ENCODE results near the gene TSHZ3.

TSHZ3 gene

GRCh38 chr19:31289976-31290375, 59.3 kb downstream of the TSHZ3 start:
- in situ Hi-C loops (cut with MboI; ENCODE audit: low sequenced_read_pairs) = no loop called here
- H3K9me3 ChIP-seq = no peaks in the 10 kb centered on the region
- no peak for DNase-seq (ENCODE audit: low spot score in 2 of 2)
- no peaks in the 10 kb centered on the region for H3K36me3 ChIP-seq (replicated peaks)
- no peak overlapping the region for H3K4me3 ChIP-seq
- H3K4me1 ChIP-seq = no peaks in the 10 kb centered on the region
- no peaks in the 10 kb centered on the region for H3K27me3 ChIP-seq (ENCODE audit: low read depth)

DNA sequence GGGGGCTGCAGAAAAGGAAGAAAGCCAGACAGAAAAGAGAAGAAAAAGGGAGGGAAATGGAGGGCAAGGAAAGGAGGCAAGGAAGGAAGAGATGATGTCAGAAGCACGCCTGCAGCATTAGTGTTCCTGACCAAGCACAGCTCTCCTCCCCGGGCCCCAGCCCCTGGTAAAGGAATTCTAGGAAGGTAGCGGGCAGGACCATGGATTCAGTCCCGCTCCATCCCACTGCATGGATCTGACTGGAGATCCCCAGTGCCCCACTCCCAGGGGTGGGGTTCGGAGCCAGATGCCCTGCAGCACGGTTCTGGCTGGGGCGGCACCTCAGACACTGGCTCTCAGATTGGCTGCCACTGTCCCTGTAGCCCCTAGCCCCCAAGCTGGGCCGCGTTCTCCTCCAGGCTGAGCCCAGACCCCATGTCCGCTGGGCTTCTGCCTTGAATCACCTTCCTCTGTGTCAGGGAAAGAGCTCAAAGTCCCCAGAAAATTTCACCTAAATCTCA, 59.8 kb downstream of the TSHZ3 start:
- Histone ChIP-seq H3K9me3 (no peaks in the 10 kb centered on the region), H3K4me1 (no peaks in the 10 kb centered on the region), H3K4me3 (no peak overlapping the region), H3K36me3 (replicated peaks) (no peaks in the 10 kb centered on the region), H3K27me3 (ENCODE audit: low read depth) (no peaks in the 10 kb centered on the region)
- no peak for DNase-seq (ENCODE audit: low spot score in 2 of 2)
- in situ Hi-C loops (cut with MboI; ENCODE audit: low sequenced_read_pairs) = no loop called here

GRCh38 chr19:31286491-31286890, 62.7 kb downstream of the TSHZ3 start:
- Histone ChIP-seq H3K4me1 (no peaks in the 10 kb centered on the region), H3K4me3 (no peak overlapping the region), H3K9me3 (no peaks in the 10 kb centered on the region), H3K27me3 (ENCODE audit: low read depth) (no peaks in the 10 kb centered on the region), H3K36me3 (replicated peaks) (no peaks in the 10 kb centered on the region)
- in situ Hi-C loops (cut with MboI; ENCODE audit: low sequenced_read_pairs) = no loop called here
- no peak for DNase-seq (ENCODE audit: low spot score in 2 of 2)

GRCh38 chr19:31285744-31286143, 63.5 kb downstream of the TSHZ3 start:
- Histone ChIP-seq H3K9me3 (no peaks in the 10 kb centered on the region), H3K4me1 (no peaks in the 10 kb centered on the region), H3K36me3 (replicated peaks) (no peaks in the 10 kb centered on the region), H3K27me3 (ENCODE audit: low read depth) (no peaks in the 10 kb centered on the region), H3K4me3 (no peak overlapping the region)
- DNase-seq (ENCODE audit: low spot score in 2 of 2) = no peak
- in situ Hi-C loops (cut with MboI; ENCODE audit: low sequenced_read_pairs) = no loop called here

- no peaks in the 10 kb centered on the region for H3K4me1 ChIP-seq
- DNase-seq (ENCODE audit: low spot score in 2 of 2) = no peak
- H3K27me3 ChIP-seq (ENCODE audit: low read depth) = no peaks in the 10 kb centered on the region
- no peaks in the 10 kb centered on the region for H3K9me3 ChIP-seq
- no peak overlapping the region for H3K4me3 ChIP-seq
- in situ Hi-C loops (cut with MboI; ENCODE audit: low sequenced_read_pairs) = no loop called here
- no peaks in the 10 kb centered on the region for H3K36me3 ChIP-seq (replicated peaks)
Measured at GRCh38 chr19:31284621-31285020, 64.6 kb downstream of the TSHZ3 start.

GRCh38 chr19:31283701-31284100, 65.5 kb downstream of the TSHZ3 start:
- in situ Hi-C loops (cut with MboI; ENCODE audit: low sequenced_read_pairs) = no loop called here
- Histone ChIP-seq H3K4me3 (no peak overlapping the region), H3K36me3 (replicated peaks) (no peaks in the 10 kb centered on the region), H3K27me3 (ENCODE audit: low read depth) (no peaks in the 10 kb centered on the region), H3K9me3 (no peaks in the 10 kb centered on the region), H3K4me1 (no peaks in the 10 kb centered on the region)
- no peak for DNase-seq (ENCODE audit: low spot score in 2 of 2)

GRCh38 chr19:31282346-31282745, 66.9 kb downstream of the TSHZ3 start:
- Histone ChIP-seq H3K36me3 (replicated peaks) (no peaks in the 10 kb centered on the region), H3K4me3 (no peak overlapping the region), H3K9me3 (no peaks in the 10 kb centered on the region), H3K4me1 (no peaks in the 10 kb centered on the region), H3K27me3 (ENCODE audit: low read depth) (no peaks in the 10 kb centered on the region)
- no peak for DNase-seq (ENCODE audit: low spot score in 2 of 2)
- in situ Hi-C loops (cut with MboI; ENCODE audit: low sequenced_read_pairs) = no loop called here

- Histone ChIP-seq H3K4me3 (no peak overlapping the region), H3K4me1 (no peaks in the 10 kb centered on the region), H3K36me3 (replicated peaks) (no peaks in the 10 kb centered on the region), H3K9me3 (no peaks in the 10 kb centered on the region), H3K27me3 (ENCODE audit: low read depth) (no peaks in the 10 kb centered on the region)
- in situ Hi-C loops (cut with MboI; ENCODE audit: low sequenced_read_pairs) = no loop called here
- DNase-seq (ENCODE audit: low spot score in 2 of 2) = no peak
Measured at GRCh38 chr19:31280287-31281006, 68.8 kb downstream of the TSHZ3 start.

GRCh38 chr19:31279436-31279765, 69.8 kb downstream of the TSHZ3 start:
- H3K36me3 ChIP-seq (replicated peaks) = no peaks in the 10 kb centered on the region
- H3K4me1 ChIP-seq = no peaks in the 10 kb centered on the region
- DNase-seq (ENCODE audit: low spot score in 2 of 2) = no peak
- H3K27me3 ChIP-seq (ENCODE audit: low read depth) = no peaks in the 10 kb centered on the region
- H3K9me3 ChIP-seq = no peaks in the 10 kb centered on the region
- H3K4me3 ChIP-seq = no peak overlapping the region
- in situ Hi-C loops (cut with MboI; ENCODE audit: low sequenced_read_pairs) = no loop called here

- no peak overlapping the region for H3K4me3 ChIP-seq
- DNase-seq (ENCODE audit: low spot score in 2 of 2) = no peak
- no peaks in the 10 kb centered on the region for H3K27me3 ChIP-seq (ENCODE audit: low read depth)
- in situ Hi-C loops (cut with MboI; ENCODE audit: low sequenced_read_pairs) = no loop called here
- no peaks in the 10 kb centered on the region for H3K9me3 ChIP-seq
- H3K4me1 ChIP-seq = no peaks in the 10 kb centered on the region
- H3K36me3 ChIP-seq (replicated peaks) = no peaks in the 10 kb centered on the region
Measured at GRCh38 chr19:31278555-31279435, 70.4 kb downstream of the TSHZ3 start.

DNA sequence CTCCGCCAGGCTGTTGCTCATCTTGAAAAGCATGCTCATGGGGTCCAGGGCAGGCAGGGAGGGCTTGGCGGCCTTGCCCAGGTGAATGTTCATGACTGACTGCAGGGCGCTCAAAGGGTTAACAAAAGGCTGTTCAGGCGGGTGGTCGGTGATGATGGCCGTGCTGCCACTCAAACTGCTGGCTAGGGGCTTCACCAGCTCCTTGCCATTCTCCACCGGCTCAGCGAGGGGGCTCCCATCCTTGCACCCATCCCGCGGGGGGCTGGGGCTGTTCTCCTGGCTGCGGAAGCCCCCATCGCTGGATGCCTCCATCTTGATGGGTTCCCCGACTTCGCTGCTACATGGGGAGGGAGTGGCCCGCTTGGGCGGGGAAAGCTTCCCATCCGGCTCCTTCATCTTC, 71.7 kb downstream of the TSHZ3 start:
- Histone ChIP-seq H3K9me3 (no peaks in the 10 kb centered on the region), H3K4me3 (no peak overlapping the region), H3K36me3 (replicated peaks) (no peaks in the 10 kb centered on the region), H3K4me1 (no peaks in the 10 kb centered on the region), H3K27me3 (ENCODE audit: low read depth) (no peaks in the 10 kb centered on the region)
- in situ Hi-C loops (cut with MboI; ENCODE audit: low sequenced_read_pairs) = no loop called here
- DNase-seq (ENCODE audit: low spot score in 2 of 2) = no peak

GRCh38 chr19:31276831-31277230, 72.4 kb downstream of the TSHZ3 start:
- no peaks in the 10 kb centered on the region for H3K9me3 ChIP-seq
- H3K27me3 ChIP-seq (ENCODE audit: low read depth) = no peaks in the 10 kb centered on the region
- DNase-seq (ENCODE audit: low spot score in 2 of 2) = no peak
- no peaks in the 10 kb centered on the region for H3K36me3 ChIP-seq (replicated peaks)
- no peaks in the 10 kb centered on the region for H3K4me1 ChIP-seq
- in situ Hi-C loops (cut with MboI; ENCODE audit: low sequenced_read_pairs) = no loop called here
- no peak overlapping the region for H3K4me3 ChIP-seq

DNA sequence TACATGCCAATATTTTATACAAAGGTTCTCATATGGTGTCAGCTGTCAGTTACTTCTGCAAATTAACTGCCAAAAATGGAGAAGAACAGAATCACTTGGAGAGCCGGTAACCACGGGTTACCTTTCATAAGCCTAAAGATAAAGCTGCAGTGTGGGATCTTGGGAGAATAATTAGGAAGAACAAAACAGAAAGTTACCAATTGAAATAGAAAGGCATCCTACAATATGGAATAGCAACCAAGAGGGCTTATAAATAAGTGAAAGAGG, 74.2 kb downstream of the TSHZ3 start:
- H3K4me3 ChIP-seq = no peak overlapping the region
- H3K27me3 ChIP-seq (ENCODE audit: low read depth) = no peaks in the 10 kb centered on the region
- H3K36me3 ChIP-seq (replicated peaks) = no peaks in the 10 kb centered on the region
- H3K9me3 ChIP-seq = no peaks in the 10 kb centered on the region
- in situ Hi-C loops (cut with MboI; ENCODE audit: low sequenced_read_pairs) = no loop called here
- DNase-seq (ENCODE audit: low spot score in 2 of 2) = no peak
- H3K4me1 ChIP-seq = no peaks in the 10 kb centered on the region

DNA sequence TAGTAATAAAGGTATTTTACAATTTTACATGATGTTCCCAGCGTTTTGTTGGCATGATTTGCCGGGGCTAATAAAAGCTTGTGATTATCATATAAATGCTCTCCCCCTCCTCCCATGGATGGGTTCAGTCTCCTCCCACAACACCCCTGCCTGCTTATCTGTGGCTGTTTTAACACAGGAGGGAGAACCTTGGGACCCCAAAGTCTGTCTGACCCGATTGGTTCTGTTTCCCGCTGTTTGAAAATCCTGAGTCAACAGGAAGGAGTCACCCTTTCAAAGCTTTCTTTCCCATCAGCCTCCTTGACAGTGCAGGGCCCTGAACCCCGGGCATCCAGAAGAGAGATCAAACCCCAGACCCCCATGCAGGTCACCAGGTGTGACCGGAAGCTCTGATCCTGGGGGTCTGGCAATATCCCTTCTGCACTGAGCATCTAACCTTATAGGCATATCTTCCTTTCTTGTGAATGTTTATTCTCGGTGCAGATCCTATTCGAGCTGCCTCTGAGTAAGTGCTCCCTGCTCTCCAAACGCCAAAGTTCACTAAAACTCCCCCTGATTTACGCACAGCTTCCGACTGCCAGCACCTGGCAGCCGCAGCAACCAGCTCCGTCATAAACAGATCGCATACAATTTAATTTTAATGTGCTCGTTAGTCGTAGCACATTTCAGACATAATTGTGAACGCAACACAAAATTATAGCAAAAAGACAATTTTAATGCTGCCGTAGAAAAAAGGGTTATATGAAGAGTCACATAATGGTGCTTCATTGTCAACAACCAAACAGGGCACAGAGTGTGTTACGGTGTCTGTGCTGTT, 74.8 kb downstream of the TSHZ3 start:
- DNase-seq (ENCODE audit: low spot score in 2 of 2) = no peak
- in situ Hi-C loops (cut with MboI; ENCODE audit: low sequenced_read_pairs) = no loop called here
- Histone ChIP-seq H3K9me3 (no peaks in the 10 kb centered on the region), H3K4me3 (no peak overlapping the region), H3K27me3 (ENCODE audit: low read depth) (no peaks in the 10 kb centered on the region), H3K4me1 (no peaks in the 10 kb centered on the region), H3K36me3 (replicated peaks) (no peaks in the 10 kb centered on the region)

All from HAP-1 (cell line).